GM12864 (cell line): ENCODE data around the gene EVI5.

Experiments
- DNase-seq: peaks from one replicate; pipeline ENCODE4 v3.0.0-alpha.2; 2011; ENCODE audit warnings: low read depth
- H3K4me3 ChIP-seq: 2 replicates; pipeline ENCODE4 v1.5.1; 2011; ENCODE audit warnings: mild to moderate bottlenecking, low read depth, low read length, control low read depth
- CTCF ChIP-seq: IDR thresholded peaks from 2 replicates; pipeline ENCODE4 v1.5.1; 2011; ENCODE audit warnings: low read depth, mild to moderate bottlenecking, moderate library complexity, low read length, control low read depth, inconsistent platforms; ENCODE audit errors: missing control alignments

The EVI5 gene

GRCh38 chr1:92476071-92476631 lies 308.8 kb downstream of the EVI5 start:
- no peak for DNase-seq

GRCh38 chr1:92475029-92475428 lies 309.9 kb downstream of the EVI5 start:
- TF ChIP-seq CTCF = no peak
- DNase-seq = no peak
- H3K4me3 ChIP-seq = no peak overlapping the region

More at GRCh38 chr1:92476071-92476631, 308.8 kb downstream of the EVI5 start:
- no peak for TF ChIP-seq CTCF
- H3K4me3 ChIP-seq = no peak overlapping the region

- no peak for TF ChIP-seq CTCF
- no peak for DNase-seq
- H3K4me3 ChIP-seq = no peak overlapping the region
Observed at GRCh38 chr1:92473781-92474495, 311.0 kb downstream of the EVI5 start.

GRCh38 chr1:92470216-92470615 lies 314.7 kb downstream of the EVI5 start:
- DNase-seq = no peak
- TF ChIP-seq CTCF = no peak
- H3K4me3 ChIP-seq = no peak overlapping the region

GRCh38 chr1:92466683-92467352 lies 318.1 kb downstream of the EVI5 start:
- DNase-seq = no peak
- TF ChIP-seq CTCF = no peak
- H3K4me3 ChIP-seq = no peak overlapping the region

- TF ChIP-seq CTCF = no peak
- no peak for DNase-seq
- H3K4me3 ChIP-seq = no peak overlapping the region
Observed at GRCh38 chr1:92465256-92465647, 319.7 kb downstream of the EVI5 start.
